GM18502 (cell line): ENCODE results near the gene FBXW8.
"Not testable (repeated sequence)": the region's sequence is repeated elsewhere in the genome, so short reads cannot be mapped to it uniquely, and the experiment has no call there.

Source experiments
- ATAC-seq: cut with Tn5 transposase; IDR thresholded peaks from one replicate; pipeline ENCODE4 v1.9.1; 2021; ENCODE audit warnings: mild to moderate bottlenecking; ENCODE audit not compliant: unreplicated experiment, poor library complexity

FBXW8 gene

GRCh38 chr12:117047810-117048584 is 137.2 kb downstream of the FBXW8 start:
- no peak for ATAC-seq

- ATAC-seq: no peak
These were observed 137.8 kb downstream of the FBXW8 start for GRCh38 chr12:117048585-117048904.

DNA sequence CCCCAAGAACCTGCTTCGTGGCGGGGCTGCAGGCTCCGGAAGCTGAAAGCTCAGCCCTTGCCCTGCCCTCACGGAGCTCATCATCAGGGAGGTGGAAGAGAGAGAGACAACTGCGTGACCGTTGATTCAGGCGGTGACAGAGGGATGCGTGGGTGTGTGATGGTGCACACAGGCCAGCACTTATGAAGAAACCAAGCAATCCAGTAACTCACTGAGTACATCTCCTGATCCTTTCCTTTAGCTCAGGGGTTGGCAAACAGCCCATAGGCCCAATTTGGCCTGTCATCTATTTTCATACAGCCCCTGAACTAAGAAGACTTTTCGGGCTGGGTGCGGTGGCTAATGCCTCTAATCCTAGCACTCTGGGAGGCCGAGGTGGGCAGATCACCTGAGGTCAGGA is 138.5 kb downstream of the FBXW8 start:
- ATAC-seq: no peak

DNA sequence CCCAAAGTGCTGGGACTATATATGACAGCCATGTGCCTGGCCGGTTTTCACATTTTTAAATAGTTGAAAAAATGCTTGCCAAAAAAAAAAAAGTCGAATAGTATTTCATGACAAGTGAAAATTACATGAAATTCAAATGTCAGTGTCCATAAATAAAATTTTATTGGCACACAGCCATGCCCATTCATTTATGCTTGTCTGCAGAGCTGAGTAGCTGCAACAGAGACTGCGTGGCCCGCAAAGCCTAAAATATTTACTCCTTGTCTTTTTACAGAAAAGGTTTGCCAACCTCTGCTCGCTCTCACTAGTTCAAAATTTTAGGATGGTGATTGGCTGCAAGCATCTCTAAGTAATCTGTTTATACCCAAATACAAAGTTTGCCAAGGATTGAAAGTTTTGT is 139.3 kb downstream of the FBXW8 start:
- no peak for ATAC-seq

- ATAC-seq: no peak
These were observed 140.6 kb downstream of the FBXW8 start for GRCh38 chr12:117051380-117051779.

GRCh38 chr12:117052386-117053049 is 141.8 kb downstream of the FBXW8 start:
- peak; percentile 65 for ATAC-seq

DNA sequence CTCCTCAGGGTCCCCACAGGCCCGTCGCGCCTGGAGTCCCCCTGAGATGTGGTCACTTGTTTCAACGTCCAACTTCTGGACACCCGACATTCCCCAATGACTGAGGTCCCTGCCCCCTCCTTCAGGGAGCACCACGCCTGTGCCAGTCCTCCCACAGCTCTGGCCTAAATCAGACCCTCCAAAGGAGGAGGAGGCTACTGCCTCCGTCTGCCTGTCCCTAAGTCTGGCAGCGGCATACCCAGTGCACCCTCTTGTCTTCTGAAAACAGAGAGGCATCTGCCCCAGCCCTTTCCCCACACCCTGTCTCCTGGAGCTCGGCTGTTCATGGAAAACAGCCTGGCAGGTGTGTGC is 142.3 kb downstream of the FBXW8 start:
- no peak for ATAC-seq

- no peak for ATAC-seq
These were observed 142.9 kb downstream of the FBXW8 start for GRCh38 chr12:117053597-117054201.

- no peak for ATAC-seq
These were observed 143.5 kb downstream of the FBXW8 start for GRCh38 chr12:117054279-117054678.

- not testable (repeated sequence) for ATAC-seq
These were observed 146.9 kb downstream of the FBXW8 start for GRCh38 chr12:117057626-117058025.

DNA sequence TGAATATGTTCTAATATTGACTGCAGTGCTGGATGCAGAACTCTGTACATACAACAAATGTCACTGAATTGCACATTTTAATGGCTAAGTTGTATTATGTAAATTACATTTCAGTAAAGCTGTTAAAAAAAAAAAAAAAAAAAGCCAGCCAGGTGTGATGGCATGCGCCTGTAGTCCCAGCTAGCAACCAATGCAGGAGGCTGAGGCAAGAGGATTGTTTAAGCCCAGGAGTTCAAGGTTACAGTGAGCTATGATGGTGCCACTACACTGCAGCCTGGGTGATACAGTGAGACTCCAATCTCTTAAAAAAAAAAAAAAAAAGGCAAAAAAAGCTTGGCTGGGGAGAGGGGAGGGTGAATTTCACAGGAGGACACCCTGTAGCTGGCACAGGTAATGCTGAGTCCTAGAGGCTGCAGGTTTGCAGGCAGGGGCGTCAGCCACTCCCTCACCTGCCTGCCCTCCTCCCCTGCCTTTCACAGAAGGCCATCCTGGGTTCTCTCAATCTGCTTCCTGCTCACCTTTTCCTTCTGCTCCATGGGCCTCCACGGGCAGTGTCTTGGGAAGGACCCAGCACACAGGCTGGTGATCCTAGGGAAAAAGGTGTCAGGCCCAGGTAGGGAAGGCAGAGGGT is 147.8 kb downstream of the FBXW8 start:
- no peak for ATAC-seq

- ATAC-seq: no peak
These were observed 148.4 kb downstream of the FBXW8 start for GRCh38 chr12:117059156-117059555.

GRCh38 chr12:117060246-117060928 is 149.6 kb downstream of the FBXW8 start:
- no peak for ATAC-seq

GRCh38 chr12:117060929-117061305 is 150.2 kb downstream of the FBXW8 start:
- no peak for ATAC-seq

DNA sequence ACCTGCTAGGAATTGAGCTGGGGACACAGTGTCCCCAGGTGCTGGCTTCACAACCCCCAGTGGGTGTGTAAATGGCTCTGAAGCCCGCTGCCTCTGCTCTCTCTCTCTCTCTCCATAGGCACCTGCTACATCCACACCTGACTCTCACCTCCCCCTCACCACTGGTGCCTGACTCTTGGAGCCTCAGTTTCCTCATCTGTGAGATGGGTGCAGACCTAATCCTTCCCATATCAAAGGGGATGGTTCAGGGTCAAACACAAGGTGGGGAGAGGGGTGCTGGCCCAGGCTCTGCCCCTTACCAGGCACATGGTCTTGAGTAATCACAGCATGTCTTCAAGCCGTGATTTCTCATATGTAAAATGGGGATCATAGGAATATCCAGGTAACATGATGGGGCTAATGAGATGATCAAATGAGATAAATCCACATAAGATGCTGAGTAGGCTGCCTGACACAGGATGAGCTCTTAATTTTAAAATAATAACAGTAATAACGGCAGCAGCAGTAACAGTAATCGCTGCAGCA is 150.9 kb downstream of the FBXW8 start:
- no peak for ATAC-seq

DNA sequence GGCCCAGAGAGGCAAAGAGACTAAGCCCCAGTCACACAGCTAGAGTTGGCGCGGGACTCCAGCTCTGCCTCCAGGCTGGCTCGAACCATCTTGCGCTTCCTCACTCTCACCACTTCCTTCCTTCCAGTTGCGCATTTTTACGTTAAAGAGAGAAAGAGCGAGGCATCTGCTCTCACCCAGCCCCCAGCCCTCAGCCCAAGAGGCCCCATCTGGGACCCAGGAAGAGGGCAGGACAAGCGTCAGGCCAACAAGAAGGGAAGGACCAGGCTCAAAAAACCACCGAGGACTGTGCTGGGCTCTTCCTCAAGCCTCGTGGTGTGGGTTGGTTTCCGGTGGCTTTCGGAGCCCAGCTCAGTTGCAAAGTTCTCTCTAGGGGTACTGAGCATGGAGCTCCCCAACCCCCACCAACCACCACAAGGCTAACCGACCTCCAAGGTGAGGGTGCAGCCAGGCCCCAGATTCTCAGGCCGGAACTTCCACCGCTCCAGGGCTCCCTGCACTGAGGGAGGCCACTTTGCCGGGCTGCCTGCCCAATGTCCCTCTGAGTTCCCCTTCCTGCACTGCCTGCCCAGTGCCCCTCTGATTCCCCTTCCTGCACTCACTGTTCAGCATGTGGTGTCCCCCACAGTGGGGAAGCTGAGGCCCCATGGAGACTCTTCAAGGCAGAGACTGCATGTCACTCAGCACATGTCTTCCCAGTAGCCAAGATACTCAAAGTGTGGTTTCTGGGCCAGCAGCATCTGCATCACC is 152.6 kb downstream of the FBXW8 start:
- no peak for ATAC-seq

- no peak for ATAC-seq
These were observed 153.3 kb downstream of the FBXW8 start for GRCh38 chr12:117064049-117064448.

GRCh38 chr12:117064596-117064995 is 153.8 kb downstream of the FBXW8 start:
- ATAC-seq: no peak

GRCh38 chr12:117067016-117067415 is 156.3 kb downstream of the FBXW8 start:
- ATAC-seq: no peak

GRCh38 chr12:117067638-117068037 is 156.9 kb downstream of the FBXW8 start:
- no peak for ATAC-seq
